ENCODE results near the gene SCGB2A2.

Gene SCGB2A2

GRCh38 chr11:62269654-62270278 is at the start of gene SCGB2A2:
Gene SCGB2A2 (plus strand): TSS chr11:62270158. CDS start chr11:62270217, 59 bp downstream.
- DNase-seq (ENCODE audit: low spot score in 2 of 2) (no peak), ATAC-seq (ENCODE audit: low read depth) (no peak)
- Mint-ChIP-seq H3K36me3 (no peaks in the 10 kb centered on the region), H3K4me3 (no peak within 1 kb of the TSS), H3K27me3 (peaks cover 11% of the 10 kb centered on the region), H3K27ac (no peak within 1 kb of the TSS), H3K9me3 (no peaks in the 10 kb centered on the region), H3K4me1 (no peaks in the 10 kb centered on the region)

GRCh38 chr11:62221498-62221897 is 48.5 kb upstream of the SCGB2A2 start:
- H3K27me3 Mint-ChIP-seq: no peaks in the 10 kb centered on the region
- ATAC-seq (ENCODE audit: low read depth): no peak
- H3K4me3 Mint-ChIP-seq: no peak overlapping the region
- H3K27ac Mint-ChIP-seq: no peak overlapping the region
- H3K9me3 Mint-ChIP-seq: peaks cover 22% of the 10 kb centered on the region
- H3K4me1 Mint-ChIP-seq: no peaks in the 10 kb centered on the region
- H3K36me3 Mint-ChIP-seq: no peaks in the 10 kb centered on the region
- no peak for DNase-seq (ENCODE audit: low spot score in 2 of 2)

GRCh38 chr11:62223095-62223494 is 46.9 kb upstream of the SCGB2A2 start:
- no peaks in the 10 kb centered on the region for H3K36me3 Mint-ChIP-seq
- no peak for DNase-seq (ENCODE audit: low spot score in 2 of 2)
- no peak overlapping the region for H3K27ac Mint-ChIP-seq
- no peak for ATAC-seq (ENCODE audit: low read depth)
- H3K4me3 Mint-ChIP-seq: no peak overlapping the region
- no peaks in the 10 kb centered on the region for H3K4me1 Mint-ChIP-seq
- H3K9me3 Mint-ChIP-seq: peaks cover 22% of the 10 kb centered on the region
- H3K27me3 Mint-ChIP-seq: no peaks in the 10 kb centered on the region

- Mint-ChIP-seq H3K4me1 (no peaks in the 10 kb centered on the region), H3K4me3 (no peak overlapping the region), H3K36me3 (no peaks in the 10 kb centered on the region), H3K9me3 (no peaks in the 10 kb centered on the region), H3K27me3 (peaks cover 16% of the 10 kb centered on the region), H3K27ac (no peak overlapping the region)
- ATAC-seq (ENCODE audit: low read depth) (no peak), DNase-seq (ENCODE audit: low spot score in 2 of 2) (no peak)
These were observed 36.2 kb upstream of the SCGB2A2 start for GRCh38 chr11:62233730-62234129.

- Mint-ChIP-seq H3K27ac (no peak overlapping the region), H3K4me1 (no peaks in the 10 kb centered on the region), H3K9me3 (no peaks in the 10 kb centered on the region), H3K4me3 (no peak overlapping the region), H3K36me3 (no peaks in the 10 kb centered on the region), H3K27me3 (peaks cover 15% of the 10 kb centered on the region)
- ATAC-seq (ENCODE audit: low read depth) (no peak), DNase-seq (ENCODE audit: low spot score in 2 of 2) (no peak)
These were observed 33.8 kb upstream of the SCGB2A2 start for GRCh38 chr11:62236187-62236586.

- DNase-seq (ENCODE audit: low spot score in 2 of 2): no peak
- Mint-ChIP-seq H3K4me3 (no peak overlapping the region), H3K4me1 (no peaks in the 10 kb centered on the region), H3K36me3 (no peaks in the 10 kb centered on the region), H3K27me3 (peaks cover 15% of the 10 kb centered on the region), H3K9me3 (no peaks in the 10 kb centered on the region), H3K27ac (no peak overlapping the region)
- ATAC-seq (ENCODE audit: low read depth): no peak
These were observed 32.5 kb upstream of the SCGB2A2 start for GRCh38 chr11:62237499-62237898.

GRCh38 chr11:62238151-62238550 is 31.8 kb upstream of the SCGB2A2 start:
- Mint-ChIP-seq H3K4me3 (no peak overlapping the region), H3K36me3 (no peaks in the 10 kb centered on the region), H3K27me3 (peaks cover 13% of the 10 kb centered on the region), H3K27ac (no peak overlapping the region), H3K4me1 (no peaks in the 10 kb centered on the region), H3K9me3 (no peaks in the 10 kb centered on the region)
- DNase-seq (ENCODE audit: low spot score in 2 of 2) (no peak), ATAC-seq (ENCODE audit: low read depth) (no peak)

- Mint-ChIP-seq H3K27me3 (peaks cover 17% of the 10 kb centered on the region), H3K4me1 (no peaks in the 10 kb centered on the region), H3K4me3 (no peak overlapping the region), H3K27ac (no peak overlapping the region), H3K9me3 (no peaks in the 10 kb centered on the region), H3K36me3 (no peaks in the 10 kb centered on the region)
- DNase-seq (ENCODE audit: low spot score in 2 of 2) (no peak), ATAC-seq (ENCODE audit: low read depth) (no peak)
These were observed 28.9 kb upstream of the SCGB2A2 start for GRCh38 chr11:62241095-62241494.

- no peak within 1 kb of the TSS for H3K4me3 Mint-ChIP-seq
- ATAC-seq (ENCODE audit: low read depth) (no peak), DNase-seq (ENCODE audit: low spot score in 2 of 2) (no peak)
- H3K27me3 Mint-ChIP-seq: peaks cover 23% of the 10 kb centered on the region
- H3K9me3 Mint-ChIP-seq: no peaks in the 10 kb centered on the region
- no peak within 1 kb of the TSS for H3K27ac Mint-ChIP-seq
- H3K36me3 Mint-ChIP-seq: no peaks in the 10 kb centered on the region
- no peaks in the 10 kb centered on the region for H3K4me1 Mint-ChIP-seq
These were observed 27.9 kb upstream of the SCGB2A2 start, which contains the start of gene SCGB1D2 for GRCh38 chr11:62242021-62242420. Gene SCGB1D2 (plus strand): TSS chr11:62242239. CDS start chr11:62242308, 69 bp downstream.

GRCh38 chr11:62245271-62245753 is 24.6 kb upstream of the SCGB2A2 start:
- peaks cover 20% of the 10 kb centered on the region for H3K27me3 Mint-ChIP-seq
- peaks cover 9% of the 10 kb centered on the region for H3K9me3 Mint-ChIP-seq
- no peak for DNase-seq (ENCODE audit: low spot score in 2 of 2)
- H3K27ac Mint-ChIP-seq: no peak overlapping the region
- no peaks in the 10 kb centered on the region for H3K4me1 Mint-ChIP-seq
- peaks cover 4% of the 10 kb centered on the region for H3K36me3 Mint-ChIP-seq
- no peak overlapping the region for H3K4me3 Mint-ChIP-seq
- ATAC-seq (ENCODE audit: low read depth): no peak

- H3K27ac Mint-ChIP-seq: no peak overlapping the region
- DNase-seq (ENCODE audit: low spot score in 2 of 2): no peak
These were observed 18.3 kb upstream of the SCGB2A2 start for GRCh38 chr11:62251698-62252097.

GRCh38 chr11:62253999-62254542 is 15.9 kb upstream of the SCGB2A2 start:
- H3K4me3 Mint-ChIP-seq: no peak overlapping the region
- H3K27ac Mint-ChIP-seq: no peak overlapping the region
- ATAC-seq (ENCODE audit: low read depth): no peak
- H3K9me3 Mint-ChIP-seq: peaks cover 24% of the 10 kb centered on the region
- DNase-seq (ENCODE audit: low spot score in 2 of 2): no peak
- peaks cover 8% of the 10 kb centered on the region for H3K36me3 Mint-ChIP-seq
- peaks cover 4% of the 10 kb centered on the region for H3K27me3 Mint-ChIP-seq
- H3K4me1 Mint-ChIP-seq: no peaks in the 10 kb centered on the region

More at GRCh38 chr11:62251698-62252097, 18.3 kb upstream of the SCGB2A2 start:
- no peak for ATAC-seq (ENCODE audit: low read depth)
- H3K9me3 Mint-ChIP-seq: peaks cover 22% of the 10 kb centered on the region
- peaks cover 8% of the 10 kb centered on the region for H3K36me3 Mint-ChIP-seq
- H3K27me3 Mint-ChIP-seq: peaks cover 11% of the 10 kb centered on the region
- no peak overlapping the region for H3K4me3 Mint-ChIP-seq
- H3K4me1 Mint-ChIP-seq: no peaks in the 10 kb centered on the region

GRCh38 chr11:62256281-62256680 is 13.7 kb upstream of the SCGB2A2 start:
- ATAC-seq (ENCODE audit: low read depth) (no peak), DNase-seq (ENCODE audit: low spot score in 2 of 2) (no peak)
- peaks cover 5% of the 10 kb centered on the region for H3K27me3 Mint-ChIP-seq
- peaks cover 4% of the 10 kb centered on the region for H3K36me3 Mint-ChIP-seq
- H3K9me3 Mint-ChIP-seq: peaks cover 9% of the 10 kb centered on the region
- no peak overlapping the region for H3K27ac Mint-ChIP-seq
- no peaks in the 10 kb centered on the region for H3K4me1 Mint-ChIP-seq
- H3K4me3 Mint-ChIP-seq: no peak overlapping the region

- no peaks in the 10 kb centered on the region for H3K36me3 Mint-ChIP-seq
- H3K9me3 Mint-ChIP-seq: peaks cover 3% of the 10 kb centered on the region
- no peak for ATAC-seq (ENCODE audit: low read depth)
- no peak for DNase-seq (ENCODE audit: low spot score in 2 of 2)
- H3K4me3 Mint-ChIP-seq: no peak overlapping the region
- H3K27me3 Mint-ChIP-seq: peaks cover 5% of the 10 kb centered on the region
- no peaks in the 10 kb centered on the region for H3K4me1 Mint-ChIP-seq
- H3K27ac Mint-ChIP-seq: no peak overlapping the region
These were observed 9.6 kb upstream of the SCGB2A2 start for GRCh38 chr11:62260261-62260953.

All from memory B cell (primary cell).